Limb (tissue), 2 donors: ENCODE measurements around the gene RINL.
"Not testable (repeated sequence)": the region's sequence is repeated elsewhere in the genome, so short reads cannot be mapped to it uniquely, and the experiment has no call there.

ENCODE experiments used
- DNase-seq, 2 donors: peaks; one replicate each; pipeline ENCODE4 v3.0.0-alpha.2; 2016; ENCODE audit errors: extremely low spot score in 2 of 2

RINL gene

GRCh38 chr19:38836983-38837626, 41.0 kb downstream of the RINL start:
- no peak for DNase-seq

GRCh38 chr19:38836159-38836982, 41.7 kb downstream of the RINL start:
- no peak for DNase-seq

GRCh38 chr19:38834590-38834989, 43.5 kb downstream of the RINL start:
- DNase-seq, result no peak

- no peak for DNase-seq
These were observed 44.0 kb downstream of the RINL start for GRCh38 chr19:38834104-38834490.

- DNase-seq, result no peak
These were observed 45.0 kb downstream of the RINL start for GRCh38 chr19:38833092-38833425.

GRCh38 chr19:38831142-38831605, 46.9 kb downstream of the RINL start:
- DNase-seq, result peak in 1 of 2 donors; percentile 62

GRCh38 chr19:38830039-38830733, 47.9 kb downstream of the RINL start:
- DNase-seq, result no peak

- not testable (repeated sequence) for DNase-seq
These were observed 48.9 kb downstream of the RINL start for GRCh38 chr19:38829203-38829602.

GRCh38 chr19:38826856-38827551, 51.1 kb downstream of the RINL start:
- no peak for DNase-seq

GRCh38 chr19:38825936-38826335, 52.1 kb downstream of the RINL start:
- not testable (repeated sequence) for DNase-seq

GRCh38 chr19:38821230-38821825, 56.7 kb downstream of the RINL start:
- not testable (repeated sequence) for DNase-seq

GRCh38 chr19:38819231-38819920, 58.7 kb downstream of the RINL start:
- DNase-seq, result no peak
